Spleen (tissue), 7 donors: Measurements from ENCODE around the gene NHEJ1.

ENCODE experiments used
- CTCF ChIP-seq, 11 experiments: fragments of 200-600 bp in 7 of 11; fragments of 450-650 bp in 4 of 11; sonication (generic) in 4 of 11; IDR thresholded peaks in 8 of 11; conservative IDR thresholded peaks in 3 of 11; 1 replicate in 7 of 11; 2 replicates in 4 of 11; pipeline versions ENCODE4 v1.4.0 to v1.8.0; 2016 to 2021; ENCODE audit warnings: antibody characterized with exemption in 11 of 11, inconsistent platforms in 4 of 11, mild to moderate bottlenecking in 1 of 11
- POLR2AphosphoS5 ChIP-seq, 3 donors: sonication (generic); formaldehyde crosslinking; IDR thresholded peaks; one replicate each; pipeline ENCODE4 v1.5.1; 2017; ENCODE audit warnings: antibody characterized with exemption in 3 of 3
- donor health status: DM: no; HTN: no; CAD: no; lungs with moderate emphysema.
- donor health status: DM: no; HTN: no; CAD: no.
- donor health status: DM: no; HTN: no; CAD: no.

- TF ChIP-seq POLR2AphosphoS5 (IDR thresholded peaks at IDR 0.05), result no peak
- TF ChIP-seq CTCF (IDR thresholded peaks at IDR 0.05 in 8 of 11, conservative IDR thresholded peaks at IDR 0.05 in 3 of 11), result no peak
These were observed 45.3 kb upstream of the NHEJ1 start for GRCh38 chr2:219205981-219206327.
